ENCODE measurements around the gene CRIM1.

Gene CRIM1

DNA sequence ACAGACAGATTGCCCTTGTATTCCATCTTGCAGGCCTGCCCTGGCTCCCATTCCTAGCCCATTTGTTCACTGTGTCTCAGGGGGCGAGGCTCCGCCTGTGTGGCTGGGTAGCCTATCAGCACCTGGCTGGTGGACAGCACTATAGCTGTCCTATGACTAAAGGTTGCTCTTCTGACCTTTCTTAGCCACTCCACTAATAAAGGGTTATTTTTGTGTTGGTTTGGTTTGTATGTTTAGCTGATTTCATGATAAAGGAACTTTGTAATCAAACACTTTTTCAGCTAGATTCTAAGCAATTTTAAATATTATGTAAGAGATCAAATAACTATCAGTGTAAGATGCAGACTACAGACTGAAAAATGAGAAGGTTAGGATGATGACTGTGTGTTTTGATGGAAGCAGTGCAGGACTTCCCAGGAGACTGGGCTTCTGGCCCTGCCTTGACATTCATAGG is 72.2 kb downstream of the CRIM1 start:
- DNase-seq, result no peak

DNA sequence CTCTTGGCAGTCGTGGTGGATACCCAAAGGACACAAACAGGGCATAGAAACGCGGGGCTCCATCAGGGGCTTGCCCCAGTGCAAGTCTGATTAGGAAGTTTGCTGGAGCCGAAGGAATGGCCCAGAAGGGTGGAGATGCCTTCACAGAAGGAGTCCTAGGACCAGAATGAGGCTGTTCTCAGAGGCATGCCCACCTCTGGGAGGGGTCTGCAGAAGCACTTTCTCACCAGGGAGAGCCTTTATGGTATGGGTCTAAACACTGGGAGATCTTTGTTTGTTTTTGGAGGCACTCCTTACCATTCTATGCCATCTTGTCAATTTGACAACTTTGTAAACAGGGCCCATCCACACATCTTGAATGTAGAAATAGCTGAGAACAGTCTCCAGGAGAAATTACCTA is 75.0 kb downstream of the CRIM1 start:
- DNase-seq, result no peak

DNA sequence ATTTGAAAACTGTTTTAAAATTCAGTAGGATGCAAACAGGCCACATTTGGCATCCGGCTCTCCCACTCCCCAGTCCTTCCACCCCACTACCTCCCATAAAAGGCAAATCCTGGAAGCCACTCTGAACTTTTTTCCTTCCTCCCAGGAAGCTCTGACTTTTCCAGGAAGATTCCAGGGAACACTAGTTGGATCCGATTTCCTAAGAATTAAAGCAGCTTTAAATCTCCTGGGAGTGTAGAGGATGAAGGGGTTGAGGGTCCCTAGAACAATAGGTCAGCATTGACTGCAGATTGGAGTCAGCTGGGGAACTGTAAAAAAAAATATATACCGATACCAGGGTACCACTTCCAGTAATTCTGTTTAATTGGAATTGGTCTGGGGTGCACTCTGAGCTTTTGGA is 76.9 kb downstream of the CRIM1 start:
- DNase-seq, result no peak

DNA sequence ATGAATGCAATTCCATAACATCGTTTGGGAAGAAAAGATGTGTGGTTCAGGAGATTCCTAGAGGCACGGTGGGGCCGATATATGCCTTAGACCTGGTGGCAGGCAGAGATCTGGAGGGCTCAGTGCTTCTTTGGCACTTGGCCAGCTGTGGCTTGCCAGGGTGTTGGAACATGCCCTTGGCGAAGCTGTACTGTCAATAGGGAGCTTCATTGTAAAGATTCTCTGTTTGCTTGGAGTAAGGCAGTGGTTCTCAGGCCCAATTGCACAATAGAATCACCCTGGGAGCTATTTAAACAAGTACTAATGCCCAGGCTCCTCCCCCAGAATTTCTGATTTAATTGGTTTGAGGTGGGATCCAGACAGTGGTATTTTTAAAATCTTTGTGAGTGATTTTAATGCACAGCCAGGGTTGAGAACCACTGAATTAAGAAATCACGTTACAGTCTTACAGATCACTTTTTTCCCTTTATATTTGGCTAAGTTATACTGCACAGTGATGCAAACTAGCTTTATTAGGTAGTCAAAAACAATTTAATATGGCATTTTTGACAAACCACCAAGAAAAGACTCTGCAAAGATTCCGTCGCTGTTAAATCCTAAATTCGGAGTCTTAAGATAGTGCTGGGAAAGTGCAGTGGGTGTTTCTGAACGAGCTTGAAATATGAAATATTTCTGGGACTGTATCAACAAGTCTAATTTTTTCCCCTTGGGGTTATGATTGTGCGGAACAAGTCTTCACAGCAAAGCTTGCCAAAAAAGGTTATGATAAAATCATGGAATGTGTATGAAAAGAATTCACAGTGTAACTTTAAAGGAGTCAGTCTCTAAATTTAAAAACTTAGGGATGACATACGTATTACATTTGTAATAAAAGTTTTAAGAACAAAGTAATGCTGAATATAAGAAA is 78.0 kb downstream of the CRIM1 start:
- DNase-seq, result no peak

DNA sequence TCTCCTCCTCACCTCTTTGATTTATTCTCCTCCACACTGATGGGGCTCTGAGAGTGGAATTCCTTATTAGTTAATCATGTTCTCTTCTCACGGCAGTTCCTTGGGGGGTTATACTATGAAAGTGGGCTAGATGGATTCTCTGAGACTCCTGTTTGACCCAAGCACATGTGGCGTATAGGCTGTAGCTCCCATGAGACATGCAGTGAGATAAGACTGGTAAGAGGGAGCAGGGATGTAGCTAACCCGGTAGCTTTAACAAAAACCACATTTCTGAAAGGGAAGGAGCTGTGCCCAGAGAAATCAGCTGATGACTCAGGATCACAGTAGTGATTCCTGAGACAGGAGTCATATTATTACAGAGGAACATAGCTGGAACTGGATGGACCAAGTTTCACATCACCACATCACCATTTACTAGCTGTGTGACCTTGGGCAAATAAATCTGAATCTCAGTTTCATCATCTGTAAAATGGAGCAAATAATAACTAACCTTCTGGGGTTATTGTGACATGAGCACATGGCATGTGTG is 82.9 kb downstream of the CRIM1 start:
- no peak for DNase-seq

DNA sequence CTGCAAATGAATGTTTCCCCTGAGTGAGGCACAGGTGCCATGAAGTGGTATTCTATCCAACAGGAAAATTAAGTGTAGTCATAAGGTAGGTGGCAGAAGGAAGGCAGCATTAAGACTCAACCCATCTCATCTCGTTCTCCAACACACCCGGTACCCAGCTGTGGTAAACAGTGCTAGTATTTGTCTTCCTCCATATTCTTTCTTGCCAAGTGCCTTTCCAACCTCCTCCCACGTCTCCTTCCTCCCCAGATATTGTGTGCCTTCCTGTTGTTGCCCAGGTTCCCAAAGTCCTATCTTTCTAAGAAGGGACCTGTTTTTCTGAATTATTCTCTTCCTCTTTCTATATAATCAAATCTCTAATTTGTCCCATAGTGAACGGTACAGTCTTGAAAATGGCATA is 83.5 kb downstream of the CRIM1 start:
- no peak for DNase-seq

DNA sequence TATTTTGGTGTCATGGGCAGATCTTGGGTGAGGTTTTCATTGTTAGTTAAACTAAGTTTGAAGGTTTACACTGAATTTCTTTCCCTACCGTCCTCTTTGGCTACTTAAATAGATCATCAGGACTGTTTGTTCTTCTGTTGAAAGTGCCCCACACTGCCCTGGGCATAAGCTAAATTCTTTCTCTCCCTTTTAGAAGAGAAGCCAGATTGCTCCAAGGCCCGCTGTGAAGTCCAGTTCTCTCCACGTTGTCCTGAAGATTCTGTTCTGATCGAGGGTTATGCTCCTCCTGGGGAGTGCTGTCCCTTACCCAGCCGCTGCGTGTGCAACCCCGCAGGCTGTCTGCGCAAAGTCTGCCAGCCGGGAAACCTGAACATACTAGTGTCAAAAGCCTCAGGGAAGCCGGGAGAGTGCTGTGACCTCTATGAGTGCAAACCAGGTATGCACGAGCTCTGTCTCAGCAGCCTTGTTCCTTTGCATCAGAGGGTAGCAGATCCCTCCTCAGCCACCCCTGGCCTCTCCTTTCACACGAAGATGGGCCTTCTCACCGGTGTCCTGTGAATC is 85.6 kb downstream of the CRIM1 start:
- DNase-seq, result no peak

DNA sequence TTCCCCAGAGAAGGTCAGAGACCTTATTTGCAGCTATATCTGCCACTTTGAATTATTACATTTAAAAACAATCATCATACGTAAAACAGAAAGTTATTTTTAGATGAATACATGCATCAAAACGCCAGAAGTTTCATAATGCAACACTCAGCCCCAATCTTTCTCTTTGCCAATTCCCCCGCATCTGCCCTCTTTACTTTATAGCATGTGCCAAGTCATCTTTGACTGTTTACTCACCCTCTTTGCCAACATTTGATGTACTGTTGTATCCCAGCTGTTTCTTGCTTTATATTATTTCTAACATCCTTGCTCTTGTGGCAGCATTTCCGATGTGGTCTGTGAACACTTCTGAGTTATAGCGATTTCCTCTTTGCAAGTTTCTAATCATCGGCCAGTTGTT is 86.2 kb downstream of the CRIM1 start:
- DNase-seq, result no peak

DNA sequence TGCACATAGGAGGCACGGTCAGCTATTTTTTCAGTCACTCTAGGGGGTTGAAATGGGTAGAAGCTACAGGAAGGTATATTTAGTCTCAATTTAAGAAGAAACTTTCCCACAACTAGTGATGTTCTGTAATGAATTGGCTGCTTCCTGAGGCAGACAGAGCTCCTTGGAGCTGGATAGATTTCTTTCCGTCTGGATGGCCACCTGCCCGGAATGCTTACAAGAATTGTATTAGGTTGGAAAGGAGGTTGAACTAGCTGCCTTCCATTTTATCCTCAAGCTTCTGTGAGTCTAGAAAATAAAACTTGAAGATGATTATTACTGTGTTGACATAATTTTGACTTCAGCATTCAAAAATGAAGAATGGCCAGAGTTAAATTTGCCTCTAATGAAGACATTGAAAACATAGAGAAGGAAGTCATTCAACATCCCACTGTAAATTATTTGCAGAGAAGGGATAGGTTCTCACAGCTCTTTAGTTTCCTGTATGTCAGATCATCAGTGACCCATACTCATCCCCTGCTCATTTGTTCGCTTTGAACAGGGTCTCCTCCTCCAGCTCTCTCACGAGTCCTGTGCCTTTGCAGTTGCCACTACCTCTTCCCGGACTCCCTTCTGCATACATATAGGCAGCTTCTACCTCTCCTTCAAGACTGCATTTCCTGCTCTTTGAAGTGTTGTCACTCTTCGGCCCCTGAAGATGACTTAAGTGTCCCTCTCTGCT is 88.8 kb downstream of the CRIM1 start:
- no peak for DNase-seq

DNA sequence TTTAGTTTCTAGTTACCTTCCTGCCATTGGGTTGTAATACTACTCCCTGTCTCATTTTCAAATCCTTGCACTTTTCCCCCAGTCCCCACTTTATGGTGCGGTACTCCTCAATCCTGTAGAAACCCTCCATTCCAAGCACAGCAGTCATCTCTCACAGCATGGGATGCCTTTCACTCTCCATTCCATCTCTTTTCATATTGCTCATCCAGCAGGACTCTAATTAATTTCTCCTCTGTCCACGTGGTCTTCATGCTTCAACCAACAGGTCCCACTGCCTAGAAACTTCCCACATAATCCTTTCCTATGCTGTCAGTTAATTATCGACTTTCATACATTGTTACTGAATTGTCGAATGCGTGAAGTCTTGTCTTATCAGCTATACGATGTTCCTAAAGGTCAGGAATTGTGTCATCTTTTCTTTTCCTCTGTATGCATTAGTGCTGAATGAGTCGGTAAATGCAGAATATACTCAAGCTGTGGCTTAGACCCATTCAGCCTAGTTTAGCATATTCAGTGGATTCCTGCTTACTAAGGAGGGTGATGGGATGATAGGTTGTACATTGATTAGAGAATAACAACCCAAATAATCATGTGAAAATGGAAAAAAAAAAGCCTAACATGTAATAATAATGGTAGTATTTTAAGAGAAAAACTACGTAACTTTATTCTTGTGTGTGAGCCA is 89.7 kb downstream of the CRIM1 start:
- DNase-seq, result no peak

DNA sequence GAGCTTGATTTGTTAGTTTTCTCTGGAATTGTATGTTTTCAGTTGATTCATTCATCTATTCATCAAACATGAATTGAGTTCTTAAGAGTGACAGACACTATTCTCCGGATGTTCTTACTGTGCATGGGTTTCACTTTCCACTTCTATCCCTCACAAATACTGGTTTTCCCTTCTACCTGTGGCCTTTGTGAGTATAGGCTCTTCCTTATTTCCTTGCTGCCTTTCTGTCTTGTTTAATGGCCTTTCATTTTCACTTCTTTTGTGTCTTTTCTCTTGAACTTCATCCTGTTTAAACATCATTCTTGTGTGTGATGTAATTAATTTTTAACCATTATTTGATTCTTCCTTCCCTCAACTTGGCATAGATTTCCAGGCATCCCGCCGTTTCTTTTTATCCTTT is 90.7 kb downstream of the CRIM1 start:
- DNase-seq, result no peak

DNA sequence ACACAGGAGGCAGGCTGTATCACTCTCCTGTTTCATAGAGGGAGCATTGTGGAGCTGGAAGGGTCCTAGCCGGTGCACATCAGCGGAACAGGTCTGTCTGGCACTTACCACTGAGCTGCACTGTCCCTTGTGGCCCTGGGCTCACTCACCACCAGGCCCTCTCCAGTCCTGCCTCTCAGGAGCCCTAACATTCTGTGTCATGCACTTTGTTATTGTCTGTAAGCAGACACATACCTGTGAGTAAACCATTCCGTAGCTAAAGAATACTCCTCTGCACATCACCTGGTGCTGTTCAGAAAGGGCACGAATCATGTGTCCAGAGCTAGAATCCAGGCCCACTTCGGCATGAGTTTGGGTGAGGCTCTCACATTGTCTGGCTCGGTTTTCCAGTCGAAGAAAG is 93.6 kb downstream of the CRIM1 start:
- no peak for DNase-seq

DNA sequence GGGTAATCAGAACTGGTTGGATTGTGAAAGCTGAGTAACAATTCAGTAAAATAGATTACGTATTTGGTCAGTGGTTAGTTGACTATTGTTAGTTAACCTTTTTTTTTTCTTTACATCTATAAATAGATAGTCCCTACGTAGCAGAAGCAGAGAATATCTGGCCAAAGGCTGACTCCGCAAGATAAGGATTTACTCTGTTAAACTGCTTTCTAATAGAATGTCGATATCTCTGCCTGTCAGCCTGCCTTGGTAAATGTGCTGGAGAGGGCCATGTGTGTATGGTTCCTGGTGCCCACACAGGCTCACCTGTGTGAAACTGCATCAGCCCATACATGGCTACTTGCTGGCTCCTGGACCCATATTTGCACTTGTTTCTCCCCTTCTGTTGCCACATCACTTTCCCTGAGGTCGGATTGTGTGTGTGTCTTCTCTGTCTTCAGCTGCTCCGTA is 94.4 kb downstream of the CRIM1 start:
- DNase-seq, result no peak

DNA sequence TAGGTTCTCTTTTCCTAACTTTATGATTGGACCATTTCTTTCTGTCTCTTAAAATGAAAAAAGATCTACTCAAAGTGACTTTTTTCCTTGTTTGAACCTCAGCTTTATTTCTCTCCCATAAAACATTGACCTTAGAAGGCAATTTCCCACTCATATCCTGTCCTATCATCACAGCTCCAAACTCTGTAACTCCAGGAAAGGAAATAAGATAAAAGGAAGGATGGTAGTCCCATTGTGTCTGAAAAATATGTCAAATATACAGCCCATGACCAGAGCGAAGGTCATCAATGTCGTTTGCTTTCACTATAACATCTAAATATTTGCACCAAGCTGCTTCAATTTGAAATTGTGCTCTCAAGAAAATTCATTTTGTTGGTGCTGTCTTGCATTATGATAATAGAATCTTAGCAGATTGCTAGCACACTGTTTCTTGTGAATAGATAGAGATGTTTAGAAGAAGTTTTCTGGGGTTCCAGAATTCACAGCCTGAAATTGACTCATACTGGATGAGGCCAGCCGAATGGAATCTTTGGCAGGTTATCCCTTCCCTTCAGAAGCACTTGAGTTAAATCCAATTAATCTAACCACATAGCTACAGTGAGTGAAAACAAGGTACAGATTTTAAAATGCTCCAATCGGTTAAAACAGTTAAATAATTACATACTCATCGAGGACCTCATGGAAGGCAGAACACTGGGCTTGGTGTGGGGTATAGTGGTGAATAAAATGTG is 95.1 kb downstream of the CRIM1 start:
- no peak for DNase-seq

DNA sequence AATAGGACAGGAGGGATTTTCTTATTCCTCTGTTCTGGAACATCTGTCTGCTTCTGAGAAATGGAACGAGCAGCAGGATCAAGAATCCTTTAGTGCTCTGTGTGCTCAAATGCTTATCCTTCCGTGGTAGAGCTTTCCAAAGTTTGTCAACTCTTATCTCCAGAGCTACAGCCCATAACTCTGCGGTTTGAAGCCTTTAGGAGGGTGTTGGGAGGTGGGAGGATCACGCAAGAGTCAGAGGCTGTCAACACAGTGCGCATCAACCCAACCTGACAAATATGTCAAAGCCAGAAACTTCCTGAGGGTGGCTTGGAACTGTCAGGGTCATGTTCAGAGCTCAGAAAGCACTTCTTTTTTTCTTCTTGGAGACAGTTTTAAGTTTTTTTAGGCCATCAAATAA is 95.9 kb downstream of the CRIM1 start:
- no peak for DNase-seq

DNA sequence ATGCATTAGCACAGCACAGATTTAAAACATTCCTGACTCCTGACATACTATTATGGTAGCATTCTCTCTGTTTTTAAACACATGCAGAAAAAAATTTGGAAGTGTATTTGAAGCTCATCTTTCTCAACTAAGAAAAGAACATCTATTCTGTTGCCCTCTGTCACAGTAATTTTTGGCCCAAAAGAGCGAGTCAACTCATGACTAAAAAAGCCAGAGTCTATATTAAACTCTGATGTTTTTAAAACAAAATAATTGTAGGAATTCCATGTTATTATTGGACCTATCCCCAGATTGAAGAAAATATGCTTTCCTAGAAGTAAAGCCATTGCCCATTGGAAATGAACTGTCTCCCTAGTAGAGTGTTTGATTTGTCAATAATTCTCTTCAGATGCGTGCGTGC is 96.7 kb downstream of the CRIM1 start:
- DNase-seq, result no peak

DNA sequence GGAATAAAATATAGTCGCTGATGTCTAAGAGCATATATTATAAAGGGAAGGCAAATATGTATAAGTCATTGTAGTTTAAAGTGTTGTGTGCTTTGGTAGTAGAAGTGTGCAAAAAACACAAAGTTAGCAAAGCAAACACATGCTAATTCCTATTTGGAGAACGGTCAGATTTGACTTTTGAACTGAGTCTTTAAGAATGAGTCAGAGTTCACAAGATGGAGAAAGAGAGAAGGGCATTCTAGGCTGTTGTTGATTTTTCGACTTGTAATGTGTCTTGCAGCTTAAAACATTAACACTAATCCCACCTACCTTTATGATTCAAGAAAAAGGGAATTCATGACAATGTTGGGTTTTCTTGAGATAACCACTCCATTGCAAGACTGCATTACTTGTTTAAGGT is 98.1 kb downstream of the CRIM1 start:
- DNase-seq, result no peak

DNA sequence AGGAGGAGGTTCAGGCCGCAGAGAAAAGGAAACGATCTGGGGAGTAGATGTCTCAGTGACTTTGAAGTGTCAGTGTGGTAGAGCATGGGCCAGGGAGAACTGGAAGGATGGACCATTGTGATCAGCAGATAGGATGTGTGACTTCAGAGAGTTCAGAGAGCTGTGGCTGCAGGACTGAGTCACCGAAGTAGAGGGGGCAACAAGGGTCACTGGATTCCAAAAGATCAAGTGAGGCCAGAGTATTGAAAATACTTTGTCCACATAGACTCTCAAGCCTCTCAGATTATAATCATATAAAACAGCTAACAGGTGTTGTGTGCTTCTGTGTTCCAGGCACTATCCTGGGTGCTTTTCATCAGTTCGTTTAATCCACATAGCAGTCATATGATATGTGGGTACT is 99.4 kb downstream of the CRIM1 start:
- DNase-seq, result no peak

DNA sequence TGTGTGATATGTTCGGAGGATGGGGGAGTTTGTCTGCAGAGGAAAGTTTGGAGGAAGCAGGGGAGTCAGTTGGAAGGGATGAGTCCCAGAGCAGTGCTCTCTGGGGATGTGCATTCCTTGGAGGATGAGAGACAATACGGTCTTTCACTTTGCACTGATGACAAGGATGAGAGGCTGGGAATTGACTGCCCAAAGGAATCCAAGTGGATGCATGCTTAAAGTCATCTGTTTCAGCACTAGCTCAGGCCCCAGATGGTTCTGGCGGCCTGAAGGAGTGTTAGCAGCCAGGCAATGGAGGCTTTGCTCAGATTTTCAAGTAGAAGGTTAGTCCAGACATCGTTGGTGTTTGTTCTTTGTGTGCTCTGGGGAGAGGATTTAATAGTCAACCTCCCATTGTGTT is 100.2 kb downstream of the CRIM1 start:
- no peak for DNase-seq

DNA sequence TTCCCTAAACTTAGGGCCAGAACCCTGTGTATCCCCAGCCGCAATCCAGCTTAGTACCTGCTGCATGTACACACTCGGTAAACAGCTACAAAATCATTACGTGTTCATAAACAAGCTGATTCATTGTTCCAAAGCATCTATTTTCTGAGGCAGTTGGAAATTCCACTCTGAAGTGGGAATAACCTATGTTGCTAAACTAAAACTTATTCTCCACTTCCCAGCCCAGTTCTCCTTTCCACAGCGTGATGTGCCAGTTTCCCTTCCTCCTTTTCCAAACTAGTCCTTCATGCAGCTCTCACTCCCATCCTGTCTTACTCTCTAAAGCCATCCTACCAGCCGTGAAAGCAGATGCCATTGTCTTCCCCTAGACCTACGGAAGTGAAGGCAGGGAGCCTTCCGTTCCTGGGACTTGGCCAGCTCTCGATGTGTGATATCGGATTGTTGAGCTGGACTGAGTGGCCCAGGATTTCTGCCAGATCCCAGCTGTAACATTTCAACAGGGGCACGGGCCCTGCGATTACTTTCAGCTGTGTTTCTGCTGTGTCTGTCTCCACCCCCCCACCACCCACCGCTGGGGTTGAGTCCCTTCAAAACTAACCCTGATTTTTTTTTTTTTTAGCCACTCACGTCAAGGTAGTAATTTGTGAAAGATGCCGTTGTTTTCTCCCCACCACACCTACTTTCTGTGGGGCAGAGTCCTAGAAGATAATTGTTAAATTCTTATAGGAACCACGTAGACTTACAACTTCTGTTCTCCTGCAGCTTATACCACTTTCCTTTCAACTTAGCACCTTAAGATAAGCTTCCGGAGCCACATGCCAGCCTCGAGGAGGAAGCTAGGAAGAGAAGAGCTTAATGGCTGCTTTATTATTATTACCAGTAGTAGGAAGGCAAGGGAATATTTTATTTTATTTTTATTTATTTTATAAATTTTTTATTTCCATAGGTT is 100.9 kb downstream of the CRIM1 start:
- no peak for DNase-seq

DNA sequence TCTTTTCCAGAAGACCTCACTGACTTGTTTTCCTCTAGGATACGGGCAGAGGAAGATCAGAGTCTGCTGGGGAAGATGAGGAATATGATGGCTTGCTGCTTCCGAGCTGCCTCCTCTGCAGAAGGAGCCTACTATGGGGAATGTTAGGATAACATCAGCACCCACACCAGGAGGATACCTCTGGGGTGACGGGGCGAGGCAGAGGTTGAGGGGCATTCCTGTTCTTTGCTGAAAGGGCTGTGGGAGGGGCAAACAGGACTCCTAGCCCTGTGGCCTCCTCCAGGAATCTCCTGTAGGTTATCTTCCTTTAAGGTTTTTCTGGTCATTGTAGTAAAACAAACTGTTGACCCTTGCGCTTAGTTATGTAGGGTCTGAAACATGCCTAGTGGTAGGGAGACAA is 102.5 kb downstream of the CRIM1 start:
- no peak for DNase-seq

All from effector CD8-positive, alpha-beta T cell (primary cell).